NCI-H2029 treated with DMSO at 0.1 percent for 48 hours (cell line): Measurements from ENCODE around the gene ZMIZ1.

Experiments
- DNase-seq: peaks from one replicate; lab custom pipeline; 2025; lab: John Stamatoyannopoulos, UW

ZMIZ1 gene

GRCh38 chr10:79188154-79188965, 119.6 kb downstream of the ZMIZ1 start:
- no peak for DNase-seq

- DNase-seq = no peak
Measured at GRCh38 chr10:79189181-79189580, 120.4 kb downstream of the ZMIZ1 start.

- no peak for DNase-seq
Measured at GRCh38 chr10:79189853-79190435, 121.2 kb downstream of the ZMIZ1 start.

GRCh38 chr10:79190740-79191261, 122.0 kb downstream of the ZMIZ1 start:
- no peak for DNase-seq

GRCh38 chr10:79191951-79192676, 123.3 kb downstream of the ZMIZ1 start:
- DNase-seq = no peak

GRCh38 chr10:79192677-79193003, 123.9 kb downstream of the ZMIZ1 start:
- no peak for DNase-seq

- DNase-seq = no peak
Measured at GRCh38 chr10:79193694-79194382, 125.1 kb downstream of the ZMIZ1 start.

- DNase-seq = no peak
Measured at GRCh38 chr10:79195091-79195923, 126.5 kb downstream of the ZMIZ1 start.

GRCh38 chr10:79196470-79197461, 128.0 kb downstream of the ZMIZ1 start:
- DNase-seq = no peak

- DNase-seq = no peak
Measured at GRCh38 chr10:79197558-79197957, 128.8 kb downstream of the ZMIZ1 start.

- DNase-seq = no peak
Measured at GRCh38 chr10:79200346-79200745, 131.6 kb downstream of the ZMIZ1 start.

GRCh38 chr10:79201706-79202105, 132.9 kb downstream of the ZMIZ1 start:
- DNase-seq = no peak

GRCh38 chr10:79202188-79203013, 133.6 kb downstream of the ZMIZ1 start:
- no peak for DNase-seq

- no peak for DNase-seq
Measured at GRCh38 chr10:79203014-79203644, 134.4 kb downstream of the ZMIZ1 start.

GRCh38 chr10:79203833-79204232, 135.1 kb downstream of the ZMIZ1 start:
- DNase-seq = no peak

GRCh38 chr10:79206300-79207095, 137.7 kb downstream of the ZMIZ1 start:
- DNase-seq = no peak

- DNase-seq = no peak
Measured at GRCh38 chr10:79207096-79207357, 138.3 kb downstream of the ZMIZ1 start.

- no peak for DNase-seq
Measured at GRCh38 chr10:79207726-79208125, 139.0 kb downstream of the ZMIZ1 start.
